GM18498 (cell line): Measurements from ENCODE around the gene PTPRZ1.

Source experiments
- ATAC-seq: cut with Tn5 transposase; IDR thresholded peaks from one replicate; pipeline ENCODE4 v1.9.1; 2021; ENCODE audit warnings: mild to moderate bottlenecking, moderate library complexity; ENCODE audit not compliant: unreplicated experiment

The PTPRZ1 gene

GRCh38 chr7:121890833-121891232, 17.9 kb downstream of the PTPRZ1 start:
- no peak for ATAC-seq

DNA sequence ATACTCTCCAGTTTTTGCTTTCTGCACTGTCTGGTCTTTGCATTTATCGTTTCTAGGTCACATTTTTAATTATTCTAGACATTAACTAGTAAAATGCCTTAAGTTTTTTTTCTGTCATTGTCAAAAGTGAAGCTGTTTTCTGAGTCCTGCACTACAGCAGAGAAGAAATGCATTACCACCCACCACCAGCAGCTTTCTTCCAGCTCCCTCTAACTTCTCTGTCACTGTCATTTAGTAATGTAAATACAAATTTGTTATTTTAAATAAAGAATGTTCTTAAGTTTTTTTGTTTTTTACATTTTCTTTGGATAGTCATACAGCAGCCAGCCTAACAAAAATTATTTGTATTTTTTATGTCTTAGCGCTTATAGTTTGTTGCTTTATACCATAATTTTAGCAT, 18.8 kb downstream of the PTPRZ1 start:
- no peak for ATAC-seq

- ATAC-seq: peak; percentile 66
Measured at GRCh38 chr7:121901026-121901425, 28.1 kb downstream of the PTPRZ1 start.

DNA sequence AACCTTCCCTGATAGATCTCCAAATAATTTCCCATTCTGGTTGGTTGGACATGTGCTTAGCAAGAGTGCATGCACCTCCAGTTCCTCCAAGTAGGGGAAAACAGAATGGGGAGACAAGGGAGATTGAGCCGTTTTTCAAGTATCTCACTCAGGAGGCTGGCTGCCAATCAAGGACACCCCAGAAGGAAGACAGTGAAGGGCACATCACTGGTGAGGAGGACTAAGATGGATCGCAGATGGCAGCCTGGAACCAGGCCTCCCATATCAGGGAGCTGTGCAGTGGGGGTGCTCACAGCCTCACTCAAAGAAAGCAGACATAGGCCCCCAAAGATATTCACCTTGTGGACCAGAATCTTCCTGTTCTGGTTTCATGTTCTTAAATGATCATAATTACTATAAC, 31.2 kb downstream of the PTPRZ1 start:
- ATAC-seq: no peak

DNA sequence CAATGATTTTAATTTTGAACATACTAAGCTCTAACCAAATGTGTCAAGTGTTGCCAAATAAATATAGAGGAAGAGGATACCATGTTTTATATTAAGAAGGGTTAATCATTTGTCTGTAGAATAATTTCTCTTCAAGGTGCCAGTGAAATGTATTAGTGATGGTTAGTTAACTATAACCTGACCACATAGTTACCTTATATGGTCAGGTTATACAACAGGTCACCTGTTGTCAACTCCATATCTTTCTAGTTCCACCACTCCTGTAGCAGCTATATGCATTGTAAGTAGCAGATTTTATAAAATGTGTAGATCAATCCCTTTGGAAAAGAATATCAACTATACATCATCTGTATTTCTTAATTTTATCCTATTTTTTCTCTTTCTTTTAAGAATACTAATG, 35.1 kb downstream of the PTPRZ1 start:
- ATAC-seq: no peak

DNA sequence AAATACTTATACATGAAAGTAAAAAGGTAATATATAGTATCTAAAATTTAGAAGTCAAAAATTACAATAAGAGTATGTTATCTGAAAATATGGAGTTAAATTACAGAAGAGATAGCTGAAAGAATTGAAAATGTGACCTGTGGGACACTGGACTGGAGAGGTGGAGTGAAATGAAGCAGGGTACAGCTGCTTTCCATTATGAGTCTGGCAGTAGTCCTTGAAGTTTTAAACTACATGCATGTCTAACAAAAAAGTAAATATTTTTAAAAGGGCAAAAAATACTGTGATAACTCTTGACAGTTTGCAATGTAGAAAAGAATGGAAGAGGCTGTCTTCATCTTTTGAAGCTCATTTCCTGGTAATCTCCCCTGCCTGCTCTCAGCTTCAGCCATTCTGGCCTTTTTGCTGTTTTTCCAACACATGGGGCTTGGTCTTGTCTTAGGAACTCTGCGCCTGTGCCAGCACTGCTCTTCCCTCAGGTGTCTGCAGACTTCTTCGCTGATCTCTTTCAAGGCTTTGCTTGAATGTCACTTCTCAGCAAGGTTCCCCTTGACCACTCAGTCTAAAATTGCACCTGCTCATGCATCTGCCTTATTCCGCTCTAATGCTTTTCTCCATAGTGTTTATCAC, 36.9 kb downstream of the PTPRZ1 start:
- no peak for ATAC-seq

DNA sequence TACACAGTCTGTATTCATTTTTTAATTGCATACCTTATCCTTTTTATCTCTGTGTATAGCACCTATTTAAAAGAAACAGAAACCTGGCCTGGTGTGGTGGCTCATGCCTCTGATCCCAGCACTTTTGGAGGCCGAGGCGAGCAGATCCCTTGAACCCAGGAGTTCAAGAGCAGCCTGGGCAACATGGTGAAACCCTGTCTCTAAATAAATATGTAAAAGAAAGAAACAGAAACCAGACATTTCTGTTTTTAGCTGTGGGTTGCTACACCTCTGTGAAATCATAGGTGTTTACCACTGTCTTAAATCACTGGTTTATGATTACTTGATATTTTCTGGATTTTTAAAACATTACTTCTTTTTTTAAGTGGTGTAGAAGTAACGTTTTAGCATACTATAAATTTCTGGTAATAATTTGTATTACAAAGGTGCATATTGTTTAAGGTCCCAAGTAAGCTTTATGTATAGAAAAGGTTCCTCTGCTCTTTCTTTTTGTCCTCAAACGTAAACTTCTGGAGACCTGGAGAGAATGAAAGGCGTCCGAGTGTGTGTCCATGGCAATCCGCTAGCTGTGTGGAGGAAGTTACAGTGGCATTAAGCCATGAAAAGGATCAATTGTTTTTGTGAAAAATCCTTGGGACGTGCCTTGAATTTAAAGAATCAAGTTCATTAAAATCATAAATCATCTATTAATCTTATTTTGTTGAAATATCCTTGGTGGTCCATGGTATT, 41.1 kb downstream of the PTPRZ1 start:
- no peak for ATAC-seq

DNA sequence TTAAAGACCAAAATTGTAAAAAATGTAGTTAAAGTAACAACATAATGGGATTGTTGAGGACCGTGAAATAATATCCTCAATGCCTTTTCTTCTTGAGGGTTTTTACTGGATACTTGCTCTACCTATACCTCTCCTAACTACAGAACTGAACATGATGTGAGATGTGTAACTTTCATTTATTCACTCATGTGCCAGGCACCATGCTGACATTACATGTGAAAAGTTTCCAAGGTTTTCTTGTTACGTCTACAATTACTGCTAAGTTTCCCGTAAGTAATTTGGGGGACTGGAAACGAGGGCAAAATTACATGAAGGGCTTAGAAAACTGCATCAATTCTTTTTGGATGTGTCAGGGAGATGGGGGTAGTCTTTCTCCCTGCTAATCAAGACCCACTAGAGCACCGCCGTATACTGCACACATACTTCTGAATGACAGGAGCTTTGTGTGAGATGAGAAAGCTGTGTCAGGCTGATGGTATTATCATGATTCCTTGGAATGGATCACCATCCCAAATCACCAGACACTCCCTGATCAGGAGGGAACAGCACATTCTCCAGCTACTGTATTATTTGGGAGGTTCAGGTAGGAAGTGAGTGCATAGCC, 41.8 kb downstream of the PTPRZ1 start:
- no peak for ATAC-seq

- no peak for ATAC-seq
Measured at GRCh38 chr7:121916211-121916610, 43.2 kb downstream of the PTPRZ1 start.

GRCh38 chr7:121919986-121920385, 47.0 kb downstream of the PTPRZ1 start:
- no peak for ATAC-seq

DNA sequence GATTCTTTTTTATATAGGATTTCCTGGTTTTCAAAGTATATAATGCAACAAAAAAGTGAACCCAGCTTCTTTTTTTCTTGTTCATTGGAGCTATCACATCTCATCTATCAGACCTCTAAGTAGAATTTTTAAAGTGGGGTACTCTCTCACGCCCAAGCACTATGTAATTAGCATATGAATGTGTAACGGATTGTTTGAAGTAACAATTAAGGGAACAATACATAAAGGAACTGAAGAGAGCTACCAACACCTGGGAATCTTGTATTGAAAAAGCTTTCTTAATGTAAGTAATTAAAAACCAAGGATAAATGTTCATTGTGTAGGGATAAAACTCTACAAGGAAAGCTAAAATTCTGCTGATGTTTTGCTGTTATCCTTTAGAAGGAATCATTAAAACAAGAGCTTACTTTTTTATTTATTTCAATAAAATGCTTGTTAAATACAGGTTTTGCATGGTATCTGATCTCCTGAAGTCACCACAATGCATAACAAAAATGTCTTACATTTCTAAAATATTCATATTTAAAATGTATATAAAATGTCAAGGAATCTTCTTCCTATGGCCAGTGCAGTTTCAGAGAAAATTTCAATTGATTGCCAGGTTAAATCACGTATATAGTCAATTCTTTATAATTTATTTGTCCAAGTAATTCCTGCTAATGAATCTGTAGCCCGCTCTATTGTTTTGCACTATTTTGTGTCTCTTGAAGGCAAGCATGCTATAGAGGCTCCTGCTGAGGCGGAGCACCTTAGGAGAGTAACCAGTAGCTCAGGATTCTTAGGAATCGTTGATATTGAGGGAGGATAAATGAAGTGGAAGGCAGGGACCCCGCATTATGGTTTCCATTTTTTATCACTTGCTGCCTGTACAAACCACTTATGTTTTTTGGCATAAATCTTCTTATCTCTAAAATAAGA, 51.6 kb downstream of the PTPRZ1 start:
- no peak for ATAC-seq

DNA sequence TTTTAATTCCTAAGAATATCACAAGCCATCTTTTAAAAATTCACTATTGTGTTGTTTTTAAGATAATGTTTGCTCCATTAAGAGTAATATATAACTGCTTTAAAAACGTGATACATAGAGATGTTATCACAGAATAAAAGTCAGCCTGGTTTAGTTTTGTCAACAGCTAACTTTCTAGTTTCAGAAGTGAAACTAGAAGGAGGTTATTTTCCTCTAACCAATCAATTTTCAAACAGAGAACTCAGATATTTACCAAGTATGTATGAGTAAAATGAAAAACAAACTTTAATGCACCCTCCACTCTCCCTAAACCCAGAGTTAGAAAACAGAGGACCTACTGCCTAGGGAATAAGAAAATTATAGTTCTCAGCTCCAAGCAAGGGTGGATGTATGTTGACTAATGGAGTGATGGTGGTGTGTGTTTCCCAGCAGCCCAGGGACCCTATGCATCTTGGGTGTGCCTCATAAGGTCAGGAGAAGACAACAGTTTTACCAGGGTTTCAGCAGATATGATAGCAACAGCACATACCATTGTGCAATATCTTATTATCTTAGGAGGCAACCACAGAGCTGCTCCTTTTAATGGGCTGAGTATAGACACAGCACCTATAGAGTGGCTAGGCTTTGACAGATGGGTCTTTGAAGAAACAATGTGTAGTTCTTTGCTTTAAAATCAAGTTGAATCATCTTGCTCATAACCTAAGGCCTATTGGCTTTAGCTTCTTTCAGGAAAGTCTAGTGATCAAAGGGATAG, 58.4 kb downstream of the PTPRZ1 start:
- no peak for ATAC-seq

- ATAC-seq: no peak
Measured at GRCh38 chr7:121932768-121933167, 59.8 kb downstream of the PTPRZ1 start.

GRCh38 chr7:121936951-121937623, 64.1 kb downstream of the PTPRZ1 start:
- no peak for ATAC-seq

DNA sequence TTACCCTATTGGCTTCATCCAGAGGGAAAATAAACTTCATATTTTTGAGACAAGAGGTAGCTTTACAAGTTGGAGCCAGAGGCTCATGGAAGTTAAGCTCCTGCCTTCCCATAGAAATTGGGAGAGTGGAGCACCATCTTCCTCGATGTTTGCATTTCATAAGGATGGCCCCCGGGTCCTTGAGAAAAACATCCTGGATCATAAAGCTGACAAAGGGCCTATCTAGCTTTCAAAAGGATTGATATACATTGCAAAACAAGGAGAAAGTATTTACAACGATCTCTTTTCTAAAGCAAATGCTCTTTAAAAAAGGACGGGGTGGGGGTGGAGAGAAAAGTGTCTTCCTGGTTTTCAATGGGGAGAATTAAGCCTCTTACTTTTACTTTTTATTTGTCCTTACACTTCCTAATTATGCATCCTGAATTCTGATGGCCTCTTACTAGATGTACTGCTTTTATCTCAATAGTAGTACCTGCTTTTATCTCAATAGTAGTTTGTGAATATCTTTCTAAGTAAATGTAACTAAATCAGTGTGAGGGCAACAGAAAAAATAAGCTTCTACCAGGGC, 65.6 kb downstream of the PTPRZ1 start:
- ATAC-seq: no peak

GRCh38 chr7:121940918-121941317, 68.0 kb downstream of the PTPRZ1 start:
- ATAC-seq: no peak

- ATAC-seq: no peak
Measured at GRCh38 chr7:121941830-121942229, 68.9 kb downstream of the PTPRZ1 start.

GRCh38 chr7:121945066-121945465, 72.1 kb downstream of the PTPRZ1 start:
- no peak for ATAC-seq

- no peak for ATAC-seq
Measured at GRCh38 chr7:121945480-121946236, 72.7 kb downstream of the PTPRZ1 start.
